ENCODE data around the gene CSTB. TPM values are rescaled to one million over a fixed set of nuclear protein-coding genes. Genes with fewer than 3 reads are reported as not detected.

The CSTB gene
- total and polyA plus RNA-seq, 4 donors = 33.2 to 263 (median 181) TPM

DNA sequence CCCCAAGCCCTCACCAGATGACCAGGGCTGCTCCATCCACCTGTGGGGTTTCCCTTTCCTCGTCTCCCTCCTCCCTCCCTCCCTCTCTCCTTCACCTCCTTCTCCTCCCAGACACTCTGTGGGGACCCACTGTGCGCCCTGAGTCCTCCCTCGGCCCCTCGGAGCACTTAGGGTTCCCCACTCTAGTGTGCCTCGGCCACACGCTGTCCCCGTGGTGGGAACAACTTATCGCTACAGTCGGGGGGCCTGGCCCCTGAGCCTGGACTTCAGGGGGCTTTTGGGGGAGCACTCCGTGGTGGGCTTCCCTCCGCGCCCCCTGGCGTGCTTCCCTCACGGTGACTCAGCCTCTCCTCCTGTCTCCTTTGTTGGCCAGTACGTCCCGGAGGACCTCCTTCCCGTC, 27.5 kb downstream of the CSTB start:
- no peak for DNase-seq
- Histone ChIP-seq H3K4me1 (ENCODE audit: control insufficient read depth in 5 of 5, insufficient read depth in 5 of 5, low read length in 5 of 5) (no peaks in the 10 kb centered on the region), H3K9ac (ENCODE audit: insufficient read depth in 1 of 2, low read length in 2 of 2) (no peak overlapping the region), H3K4me3 (no peak overlapping the region), H3K27ac (ENCODE audit: low read depth in 1 of 2, low read length in 1 of 2) (no peak overlapping the region), H3K9me3 (ENCODE audit: control insufficient read depth in 4 of 4, insufficient read depth in 3 of 4, low read length in 3 of 4) (no peaks in the 10 kb centered on the region), H3K27me3 (ENCODE audit: control insufficient read depth in 3 of 3, insufficient read depth in 3 of 3, low read length in 2 of 3) (no peaks in the 10 kb centered on the region), H3K36me3 (ENCODE audit: control insufficient read depth in 4 of 4, insufficient read depth in 4 of 4, low read length in 4 of 4) (peaks cover 0 to 82% (median 6%) of the 10 kb centered on the region in 4 donors)
- TF ChIP-seq, protein P1, sequence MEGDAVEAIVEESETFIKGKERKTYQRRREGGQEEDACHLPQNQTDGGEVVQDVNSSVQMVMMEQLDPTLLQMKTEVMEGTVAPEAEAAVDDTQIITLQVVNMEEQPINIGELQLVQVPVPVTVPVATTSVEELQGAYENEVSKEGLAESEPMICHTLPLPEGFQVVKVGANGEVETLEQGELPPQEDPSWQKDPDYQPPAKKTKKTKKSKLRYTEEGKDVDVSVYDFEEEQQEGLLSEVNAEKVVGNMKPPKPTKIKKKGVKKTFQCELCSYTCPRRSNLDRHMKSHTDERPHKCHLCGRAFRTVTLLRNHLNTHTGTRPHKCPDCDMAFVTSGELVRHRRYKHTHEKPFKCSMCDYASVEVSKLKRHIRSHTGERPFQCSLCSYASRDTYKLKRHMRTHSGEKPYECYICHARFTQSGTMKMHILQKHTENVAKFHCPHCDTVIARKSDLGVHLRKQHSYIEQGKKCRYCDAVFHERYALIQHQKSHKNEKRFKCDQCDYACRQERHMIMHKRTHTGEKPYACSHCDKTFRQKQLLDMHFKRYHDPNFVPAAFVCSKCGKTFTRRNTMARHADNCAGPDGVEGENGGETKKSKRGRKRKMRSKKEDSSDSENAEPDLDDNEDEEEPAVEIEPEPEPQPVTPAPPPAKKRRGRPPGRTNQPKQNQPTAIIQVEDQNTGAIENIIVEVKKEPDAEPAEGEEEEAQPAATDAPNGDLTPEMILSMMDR (IDR thresholded peaks at IDR 0.05; ENCODE audit: control extremely low read depth, extremely low read depth) = no peak
- ATAC-seq (ENCODE audit: insufficient read depth, low FRiP score) = no peak
- 96 to 97% methylated on average over 17 of the region's 17 CpGs for WGBS, 2 donors

- ATAC-seq (ENCODE audit: insufficient read depth, low FRiP score) (no peak), DNase-seq (no peak)
- Histone ChIP-seq H3K9me3 (ENCODE audit: control insufficient read depth in 4 of 4, insufficient read depth in 3 of 4, low read length in 3 of 4) (no peaks in the 10 kb centered on the region), H3K27me3 (ENCODE audit: control insufficient read depth in 3 of 3, insufficient read depth in 3 of 3, low read length in 2 of 3) (no peaks in the 10 kb centered on the region), H3K9ac (ENCODE audit: insufficient read depth in 1 of 2, low read length in 2 of 2) (no peak overlapping the region), H3K27ac (ENCODE audit: low read depth in 1 of 2, low read length in 1 of 2) (no peak overlapping the region), H3K4me1 (ENCODE audit: control insufficient read depth in 5 of 5, insufficient read depth in 5 of 5, low read length in 5 of 5) (peaks cover 0 to 5% (median 0%) of the 10 kb centered on the region in 5 donors), H3K36me3 (ENCODE audit: control insufficient read depth in 4 of 4, insufficient read depth in 4 of 4, low read length in 4 of 4) (peaks cover 0 to 70% (median 2%) of the 10 kb centered on the region in 4 donors), H3K4me3 (no peak overlapping the region)
- WGBS, 2 donors = 93 to 94% methylated on average over 16 of the region's 16 CpGs
- TF ChIP-seq, protein P1 (IDR thresholded peaks at IDR 0.05; ENCODE audit: control extremely low read depth, extremely low read depth) = no peak
Measured at GRCh38 chr21:43745772-43746517, 30.2 kb downstream of the CSTB start.

DNA sequence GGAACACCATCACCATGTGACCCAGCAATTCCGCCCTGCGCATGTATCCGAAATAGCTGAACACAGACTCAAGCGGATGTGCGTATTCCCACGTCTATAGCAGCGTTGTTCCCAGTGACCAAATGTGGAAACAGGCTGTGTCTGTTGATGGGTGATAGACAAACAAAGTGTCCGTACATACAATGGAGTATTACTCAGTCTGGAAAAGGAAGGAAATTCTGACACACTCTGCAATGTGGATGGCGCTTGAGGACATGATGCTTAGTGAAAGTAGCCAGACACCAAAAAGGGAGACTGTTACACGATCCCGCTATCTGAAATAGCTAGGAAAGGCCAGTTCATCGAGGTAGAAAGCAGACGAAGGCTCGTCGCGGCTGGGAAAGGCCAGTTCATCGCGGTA, 31.4 kb downstream of the CSTB start:
- 96 to 98% methylated on average over 18 of the region's 18 CpGs for WGBS, 2 donors
- H3K27me3 ChIP-seq (ENCODE audit: control insufficient read depth in 3 of 3, insufficient read depth in 3 of 3, low read length in 2 of 3) = no peaks in the 10 kb centered on the region
- no peak for DNase-seq
- no peak overlapping the region for H3K4me3 ChIP-seq
- no peak overlapping the region for H3K9ac ChIP-seq (ENCODE audit: insufficient read depth in 1 of 2, low read length in 2 of 2)
- H3K9me3 ChIP-seq (ENCODE audit: control insufficient read depth in 4 of 4, insufficient read depth in 3 of 4, low read length in 3 of 4) = no peaks in the 10 kb centered on the region
- TF ChIP-seq, protein P1 (IDR thresholded peaks at IDR 0.05; ENCODE audit: control extremely low read depth, extremely low read depth) = no peak
- no peak overlapping the region for H3K27ac ChIP-seq (ENCODE audit: low read depth in 1 of 2, low read length in 1 of 2)
- ATAC-seq (ENCODE audit: insufficient read depth, low FRiP score) = no peak
- H3K36me3 ChIP-seq (ENCODE audit: control insufficient read depth in 4 of 4, insufficient read depth in 4 of 4, low read length in 4 of 4) = peaks cover 0 to 58% (median 2%) of the 10 kb centered on the region in 4 donors
- H3K4me1 ChIP-seq (ENCODE audit: control insufficient read depth in 5 of 5, insufficient read depth in 5 of 5, low read length in 5 of 5) = peaks cover 0 to 9% (median 0%) of the 10 kb centered on the region in 5 donors
